ENCODE data around the gene GPX5.

GPX5 gene

DNA sequence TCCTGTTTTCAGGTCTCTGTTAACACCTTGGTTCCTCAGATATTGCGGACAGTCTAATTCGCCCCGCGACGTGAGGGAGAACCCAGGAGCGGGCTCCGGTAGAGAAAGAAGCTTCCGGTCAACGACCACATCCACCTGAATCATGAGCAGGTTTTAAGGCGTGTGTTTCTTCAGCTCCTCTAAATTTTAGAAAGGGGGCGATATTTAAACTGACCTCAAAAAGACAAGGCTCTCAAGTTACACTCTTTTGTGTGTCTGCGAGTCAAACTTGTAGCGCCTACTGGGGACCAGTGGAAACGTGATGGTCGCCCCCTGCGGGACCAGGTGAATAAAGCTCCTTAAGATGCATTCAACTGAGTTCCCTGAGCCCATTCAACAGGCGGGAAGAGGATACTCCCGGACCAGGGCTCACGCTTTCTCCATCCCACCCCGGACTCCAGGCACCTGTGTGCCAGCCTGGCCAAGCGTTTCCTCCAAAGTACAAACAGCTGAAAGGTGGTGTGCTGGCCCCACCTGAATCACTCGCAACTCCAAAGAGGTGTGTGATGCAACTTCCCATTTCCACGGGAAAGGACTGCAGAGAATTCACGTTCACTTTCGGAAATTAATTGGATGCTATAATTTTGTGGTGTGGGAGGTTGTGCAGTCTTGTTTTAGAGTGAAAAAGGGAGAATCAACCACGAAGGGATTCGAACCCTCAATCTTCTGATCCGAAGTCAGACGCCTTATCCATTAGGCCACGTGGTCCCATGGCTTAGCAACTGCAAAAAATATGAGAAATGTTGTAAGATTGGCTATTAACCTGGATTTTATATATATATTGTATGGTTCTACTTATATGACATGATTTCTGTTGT, 17.0 kb downstream of the GPX5 start (continued):
- TF ChIP-seq, protein P1, sequence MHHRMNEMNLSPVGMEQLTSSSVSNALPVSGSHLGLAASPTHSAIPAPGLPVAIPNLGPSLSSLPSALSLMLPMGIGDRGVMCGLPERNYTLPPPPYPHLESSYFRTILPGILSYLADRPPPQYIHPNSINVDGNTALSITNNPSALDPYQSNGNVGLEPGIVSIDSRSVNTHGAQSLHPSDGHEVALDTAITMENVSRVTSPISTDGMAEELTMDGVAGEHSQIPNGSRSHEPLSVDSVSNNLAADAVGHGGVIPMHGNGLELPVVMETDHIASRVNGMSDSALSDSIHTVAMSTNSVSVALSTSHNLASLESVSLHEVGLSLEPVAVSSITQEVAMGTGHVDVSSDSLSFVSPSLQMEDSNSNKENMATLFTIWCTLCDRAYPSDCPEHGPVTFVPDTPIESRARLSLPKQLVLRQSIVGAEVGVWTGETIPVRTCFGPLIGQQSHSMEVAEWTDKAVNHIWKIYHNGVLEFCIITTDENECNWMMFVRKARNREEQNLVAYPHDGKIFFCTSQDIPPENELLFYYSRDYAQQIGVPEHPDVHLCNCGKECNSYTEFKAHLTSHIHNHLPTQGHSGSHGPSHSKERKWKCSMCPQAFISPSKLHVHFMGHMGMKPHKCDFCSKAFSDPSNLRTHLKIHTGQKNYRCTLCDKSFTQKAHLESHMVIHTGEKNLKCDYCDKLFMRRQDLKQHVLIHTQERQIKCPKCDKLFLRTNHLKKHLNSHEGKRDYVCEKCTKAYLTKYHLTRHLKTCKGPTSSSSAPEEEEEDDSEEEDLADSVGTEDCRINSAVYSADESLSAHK (tag by site-specific recombination; IDR thresholded peaks at IDR 0.05): 0 out of 2 replicates have a peak, but pooled peaks have one; percentile 11
- TF ChIP-seq WT1 (tag by site-specific recombination; IDR thresholded peaks at IDR 0.05) (0 out of 2 replicates have a peak, but pooled peaks have one; percentile 43), ZBTB1 (tag by site-specific recombination; IDR thresholded peaks at IDR 0.05) (no peak), ZBTB8A (tag by site-specific recombination; IDR thresholded peaks at IDR 0.05) (peak; percentile 59), ZNF791 (tag by site-specific recombination; IDR thresholded peaks at IDR 0.05) (no peak), ZNF571 (tag by site-specific recombination; IDR thresholded peaks at IDR 0.05) (no peak), ZNF521 (tag by site-specific recombination; IDR thresholded peaks at IDR 0.05) (no peak), ZNF155 (tag by site-specific recombination; IDR thresholded peaks at IDR 0.05) (no peak), ZNF239 (tag by site-specific recombination; IDR thresholded peaks at IDR 0.05) (no peak), ZNF664 (tag by site-specific recombination; IDR thresholded peaks at IDR 0.05) (0 out of 2 replicates have a peak, but pooled peaks have one; percentile 40), YY2 (tag by site-specific recombination; IDR thresholded peaks at IDR 0.05) (peak; percentile 10; the same call in 1 of the 2 replicates), TRIM28 (IDR thresholded peaks at IDR 0.05; ENCODE audit: borderline replicate concordance, low read length) (peak; percentile 97), ZIC2 (tag by site-specific recombination; IDR thresholded peaks at IDR 0.05) (peak; percentile 47), ZNF621 (tag by site-specific recombination; IDR thresholded peaks at IDR 0.05) (no peak), ZNF214 (tag by site-specific recombination; IDR thresholded peaks at IDR 0.05; ENCODE audit: borderline replicate concordance) (no peak), ZNF433 (tag by site-specific recombination; IDR thresholded peaks at IDR 0.05; ENCODE audit: low read depth) (0 out of 2 replicates have a peak, but pooled peaks have one; percentile 25), ZNF184 (tag by site-specific recombination; IDR thresholded peaks at IDR 0.05) (peak; percentile 44), KLF16 (tag by site-specific recombination; IDR thresholded peaks at IDR 0.05) (peak; percentile 61; the same call in 1 of the 2 replicates), ZNF837 (tag by site-specific recombination; IDR thresholded peaks at IDR 0.05) (no peak), ZNF10 (tag by site-specific recombination; IDR thresholded peaks at IDR 0.05) (no peak), ZNF677 (tag by site-specific recombination; IDR thresholded peaks at IDR 0.05) (no peak), ZNF221 (tag by site-specific recombination; IDR thresholded peaks at IDR 0.05; ENCODE audit: borderline replicate concordance) (no peak), ZSCAN16 (tag by site-specific recombination; IDR thresholded peaks at IDR 0.05) (no peak), ZBTB7A (tag by site-specific recombination; IDR thresholded peaks at IDR 0.05; ENCODE audit: low read depth) (no peak; the same call in 1 of the 2 replicates), KLF10 (tag by site-specific recombination; IDR thresholded peaks at IDR 0.05) (peak; percentile 73; the same call in 1 of the 2 replicates), ZNF416 (tag by site-specific recombination; IDR thresholded peaks at IDR 0.05) (no peak), ZNF660 (tag by site-specific recombination; IDR thresholded peaks at IDR 0.05) (peak; percentile 98), SETDB1 (IDR thresholded peaks at IDR 0.05; ENCODE audit: insufficient read length, low read length) (no peak), ZNF473 (tag by site-specific recombination; IDR thresholded peaks at IDR 0.05) (no peak), ZNF354C (tag by site-specific recombination; IDR thresholded peaks at IDR 0.05; ENCODE audit: borderline replicate concordance, low read depth) (no peak), ZNF558 (tag by site-specific recombination; IDR thresholded peaks at IDR 0.05) (peak; percentile 85; the same call in 1 of the 2 replicates), REPIN1 (tag by site-specific recombination; IDR thresholded peaks at IDR 0.05; ENCODE audit: low read depth) (0 out of 2 replicates have a peak, but pooled peaks have one; percentile 26)
- TF ChIP-seq, protein P2, sequence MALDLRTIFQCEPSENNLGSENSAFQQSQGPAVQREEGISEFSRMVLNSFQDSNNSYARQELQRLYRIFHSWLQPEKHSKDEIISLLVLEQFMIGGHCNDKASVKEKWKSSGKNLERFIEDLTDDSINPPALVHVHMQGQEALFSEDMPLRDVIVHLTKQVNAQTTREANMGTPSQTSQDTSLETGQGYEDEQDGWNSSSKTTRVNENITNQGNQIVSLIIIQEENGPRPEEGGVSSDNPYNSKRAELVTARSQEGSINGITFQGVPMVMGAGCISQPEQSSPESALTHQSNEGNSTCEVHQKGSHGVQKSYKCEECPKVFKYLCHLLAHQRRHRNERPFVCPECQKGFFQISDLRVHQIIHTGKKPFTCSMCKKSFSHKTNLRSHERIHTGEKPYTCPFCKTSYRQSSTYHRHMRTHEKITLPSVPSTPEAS (tag by site-specific recombination; IDR thresholded peaks at IDR 0.05): peak; percentile 51; the same call in 1 of the 2 replicates
- TF ChIP-seq, protein P3, sequence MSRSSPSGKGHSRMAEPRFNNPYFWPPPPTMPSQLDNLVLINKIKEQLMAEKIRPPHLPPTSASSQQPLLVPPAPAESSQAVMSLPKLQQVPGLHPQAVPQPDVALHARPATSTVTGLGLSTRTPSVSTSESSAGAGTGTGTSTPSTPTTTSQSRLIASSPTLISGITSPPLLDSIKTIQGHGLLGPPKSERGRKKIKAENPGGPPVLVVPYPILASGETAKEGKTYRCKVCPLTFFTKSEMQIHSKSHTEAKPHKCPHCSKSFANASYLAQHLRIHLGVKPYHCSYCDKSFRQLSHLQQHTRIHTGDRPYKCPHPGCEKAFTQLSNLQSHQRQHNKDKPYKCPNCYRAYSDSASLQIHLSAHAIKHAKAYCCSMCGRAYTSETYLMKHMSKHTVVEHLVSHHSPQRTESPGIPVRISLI (tag by site-specific recombination; IDR thresholded peaks at IDR 0.05): peak; percentile 22; the same call in 1 of the 2 replicates
- TF ChIP-seq, protein P4, sequence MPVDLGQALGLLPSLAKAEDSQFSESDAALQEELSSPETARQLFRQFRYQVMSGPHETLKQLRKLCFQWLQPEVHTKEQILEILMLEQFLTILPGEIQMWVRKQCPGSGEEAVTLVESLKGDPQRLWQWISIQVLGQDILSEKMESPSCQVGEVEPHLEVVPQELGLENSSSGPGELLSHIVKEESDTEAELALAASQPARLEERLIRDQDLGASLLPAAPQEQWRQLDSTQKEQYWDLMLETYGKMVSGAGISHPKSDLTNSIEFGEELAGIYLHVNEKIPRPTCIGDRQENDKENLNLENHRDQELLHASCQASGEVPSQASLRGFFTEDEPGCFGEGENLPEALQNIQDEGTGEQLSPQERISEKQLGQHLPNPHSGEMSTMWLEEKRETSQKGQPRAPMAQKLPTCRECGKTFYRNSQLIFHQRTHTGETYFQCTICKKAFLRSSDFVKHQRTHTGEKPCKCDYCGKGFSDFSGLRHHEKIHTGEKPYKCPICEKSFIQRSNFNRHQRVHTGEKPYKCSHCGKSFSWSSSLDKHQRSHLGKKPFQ (tag by site-specific recombination; IDR thresholded peaks at IDR 0.05): 0 out of 2 replicates have a peak, but pooled peaks have one; percentile 50

Data from HEK293 (cell line).